ENCODE measurements around the gene KIF2A.
A peak's percentile ranks its signal among the peaks of the same experiment; 100 is the strongest.

KIF2A gene

DNA sequence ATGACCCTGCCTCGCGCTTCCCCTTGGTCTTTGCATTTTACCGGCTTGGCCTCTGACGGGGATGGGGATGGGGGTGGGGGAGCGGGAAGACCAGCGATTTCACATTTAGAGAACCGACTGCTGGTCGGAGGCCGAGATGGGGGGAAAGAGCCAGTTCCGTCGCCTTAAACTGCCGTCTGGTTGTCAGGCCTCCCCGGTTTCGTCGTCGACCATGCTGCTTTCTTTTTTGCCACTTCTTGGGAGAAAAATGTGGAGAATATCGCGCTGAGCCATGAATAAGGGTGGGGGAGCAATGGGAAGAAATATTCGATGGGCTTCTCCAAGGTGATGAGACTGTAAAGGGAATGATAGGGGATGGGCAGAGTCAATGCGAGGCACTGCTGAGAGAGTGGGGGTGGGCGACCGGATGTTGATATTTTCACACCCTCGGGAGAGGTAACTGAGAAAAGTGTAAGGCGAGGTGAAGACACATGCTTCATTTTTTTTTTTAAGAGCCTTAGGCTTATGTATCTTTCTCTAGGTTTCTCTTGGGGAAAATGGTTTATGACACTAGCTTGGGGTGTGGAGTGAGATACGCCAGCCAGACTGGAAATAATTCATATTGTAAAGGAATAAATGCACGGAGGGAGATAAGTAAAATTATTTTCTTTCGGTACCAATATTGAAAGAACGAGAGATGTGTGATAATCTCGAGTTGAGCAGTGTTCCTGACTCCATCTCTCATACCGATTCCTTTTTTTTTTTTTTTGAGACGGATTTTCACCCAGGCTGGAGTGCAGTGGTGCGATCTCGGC lies 1.1 kb downstream of the KIF2A start (continued):
- TF ChIP-seq ZNF394 (tag by site-specific recombination; IDR thresholded peaks at IDR 0.05; ENCODE audit: borderline replicate concordance) (no peak), ZNF560 (tag by site-specific recombination; IDR thresholded peaks at IDR 0.05; ENCODE audit: borderline replicate concordance) (no peak), ZIC2 (tag by site-specific recombination; IDR thresholded peaks at IDR 0.05) (no peak), ZNF514 (tag by site-specific recombination; IDR thresholded peaks at IDR 0.05) (no peak), BCL11A (tag by site-specific recombination; IDR thresholded peaks at IDR 0.05; ENCODE audit: low read depth) (no peak), ZNF580 (tag by site-specific recombination; IDR thresholded peaks at IDR 0.05) (peak; percentile 78; the same call in 1 of the 2 replicates), ZNF121 (tag by site-specific recombination; IDR thresholded peaks at IDR 0.05) (no peak), GLIS2 (tag by site-specific recombination; IDR thresholded peaks at IDR 0.05) (no peak), ZNF10 (tag by site-specific recombination; IDR thresholded peaks at IDR 0.05) (0 out of 2 replicates have a peak, but pooled peaks have one; percentile 26), PATZ1 (tag by site-specific recombination; IDR thresholded peaks at IDR 0.05) (peak; percentile 46; the same call in 1 of the 2 replicates), ZNF324 (tag by site-specific recombination; IDR thresholded peaks at IDR 0.05) (0 out of 2 replicates have a peak, but pooled peaks have one; percentile 32), ZNF704 (tag by site-specific recombination; IDR thresholded peaks at IDR 0.05) (no peak), HIC1 (tag by site-specific recombination; IDR thresholded peaks at IDR 0.05) (no peak), ZNF366 (tag by site-specific recombination; conservative IDR thresholded peaks at IDR 0.05) (peak; percentile 22; the same call in 1 of the 2 replicates)
- TF ChIP-seq, protein P1, sequence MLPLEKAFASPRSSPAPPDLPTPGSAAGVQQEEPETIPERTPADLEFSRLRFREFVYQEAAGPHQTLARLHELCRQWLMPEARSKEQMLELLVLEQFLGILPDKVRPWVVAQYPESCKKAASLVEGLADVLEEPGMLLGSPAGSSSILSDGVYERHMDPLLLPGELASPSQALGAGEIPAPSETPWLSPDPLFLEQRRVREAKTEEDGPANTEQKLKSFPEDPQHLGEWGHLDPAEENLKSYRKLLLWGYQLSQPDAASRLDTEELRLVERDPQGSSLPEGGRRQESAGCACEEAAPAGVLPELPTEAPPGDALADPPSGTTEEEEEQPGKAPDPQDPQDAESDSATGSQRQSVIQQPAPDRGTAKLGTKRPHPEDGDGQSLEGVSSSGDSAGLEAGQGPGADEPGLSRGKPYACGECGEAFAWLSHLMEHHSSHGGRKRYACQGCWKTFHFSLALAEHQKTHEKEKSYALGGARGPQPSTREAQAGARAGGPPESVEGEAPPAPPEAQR (tag by site-specific recombination; IDR thresholded peaks at IDR 0.05), result no peak
- TF ChIP-seq, protein P2, sequence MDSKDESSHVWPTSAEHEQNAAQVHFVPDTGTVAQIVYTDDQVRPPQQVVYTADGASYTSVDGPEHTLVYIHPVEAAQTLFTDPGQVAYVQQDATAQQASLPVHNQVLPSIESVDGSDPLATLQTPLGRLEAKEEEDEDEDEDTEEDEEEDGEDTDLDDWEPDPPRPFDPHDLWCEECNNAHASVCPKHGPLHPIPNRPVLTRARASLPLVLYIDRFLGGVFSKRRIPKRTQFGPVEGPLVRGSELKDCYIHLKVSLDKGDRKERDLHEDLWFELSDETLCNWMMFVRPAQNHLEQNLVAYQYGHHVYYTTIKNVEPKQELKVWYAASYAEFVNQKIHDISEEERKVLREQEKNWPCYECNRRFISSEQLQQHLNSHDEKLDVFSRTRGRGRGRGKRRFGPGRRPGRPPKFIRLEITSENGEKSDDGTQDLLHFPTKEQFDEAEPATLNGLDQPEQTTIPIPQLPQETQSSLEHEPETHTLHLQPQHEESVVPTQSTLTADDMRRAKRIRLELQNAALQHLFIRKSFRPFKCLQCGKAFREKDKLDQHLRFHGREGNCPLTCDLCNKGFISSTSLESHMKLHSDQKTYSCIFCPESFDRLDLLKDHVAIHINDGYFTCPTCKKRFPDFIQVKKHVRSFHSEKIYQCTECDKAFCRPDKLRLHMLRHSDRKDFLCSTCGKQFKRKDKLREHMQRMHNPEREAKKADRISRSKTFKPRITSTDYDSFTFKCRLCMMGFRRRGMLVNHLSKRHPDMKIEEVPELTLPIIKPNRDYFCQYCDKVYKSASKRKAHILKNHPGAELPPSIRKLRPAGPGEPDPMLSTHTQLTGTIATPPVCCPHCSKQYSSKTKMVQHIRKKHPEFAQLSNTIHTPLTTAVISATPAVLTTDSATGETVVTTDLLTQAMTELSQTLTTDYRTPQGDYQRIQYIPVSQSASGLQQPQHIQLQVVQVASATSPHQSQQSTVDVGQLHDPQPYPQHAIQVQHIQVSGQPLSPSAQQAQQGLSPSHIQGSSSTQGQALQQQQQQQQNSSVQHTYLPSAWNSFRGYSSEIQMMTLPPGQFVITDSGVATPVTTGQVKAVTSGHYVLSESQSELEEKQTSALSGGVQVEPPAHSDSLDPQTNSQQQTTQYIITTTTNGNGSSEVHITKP (tag by site-specific recombination; IDR thresholded peaks at IDR 0.05), result peak; percentile 71
